B cell (primary cell): ENCODE measurements around the gene EPB41L4A.

Source experiments
- CTCF ChIP-seq: fragments of 200-600 bp; IDR thresholded peaks from one replicate; pipeline ENCODE4 v1.8.0; 2022; ENCODE audit warnings: antibody characterized with exemption, mild to moderate bottlenecking
- EZH2 ChIP-seq: IDR thresholded peaks from 2 replicates; pipeline ENCODE4 v1.6.1; 2012; ENCODE audit warnings: borderline replicate concordance, low read depth, mild to moderate bottlenecking, moderate library complexity, low read length; ENCODE audit not compliant: insufficient read depth, poor library complexity, severe bottlenecking

DNA sequence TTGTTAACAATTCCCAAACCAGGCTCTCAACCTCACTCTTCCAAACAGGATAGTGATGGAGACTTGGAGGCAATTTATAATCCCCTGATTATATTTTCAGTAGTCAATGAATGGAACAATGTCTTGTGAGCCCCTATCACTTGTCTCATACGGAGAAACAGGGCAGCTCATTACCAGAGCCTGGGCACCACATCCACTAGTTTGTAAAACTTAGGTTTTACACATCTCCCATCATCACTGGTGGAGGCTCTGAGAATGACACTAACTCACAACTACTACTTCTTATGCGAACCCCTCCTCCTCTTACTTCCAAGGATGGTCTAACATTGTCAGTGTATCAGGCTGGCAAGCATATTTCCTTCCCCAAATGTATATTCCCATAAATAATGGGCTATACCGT lies 253.7 kb downstream of the EPB41L4A start:
- TF ChIP-seq CTCF (no peak), EZH2 (no peak)
